CD4-positive, alpha-beta T cell treated with Interleukin-17A for 1 hour (primary cell): ENCODE results near the gene NAXE.
A peak's percentile ranks its signal among the peaks of the same experiment; 100 is the strongest.
"Not testable (repeated sequence)": the region's sequence is repeated elsewhere in the genome, so short reads cannot be mapped to it uniquely, and the experiment has no call there.

Experiments
- DNase-seq: peaks from one replicate; pipeline ENCODE4 v3.0.0-alpha.2; 2020

The NAXE gene

DNA sequence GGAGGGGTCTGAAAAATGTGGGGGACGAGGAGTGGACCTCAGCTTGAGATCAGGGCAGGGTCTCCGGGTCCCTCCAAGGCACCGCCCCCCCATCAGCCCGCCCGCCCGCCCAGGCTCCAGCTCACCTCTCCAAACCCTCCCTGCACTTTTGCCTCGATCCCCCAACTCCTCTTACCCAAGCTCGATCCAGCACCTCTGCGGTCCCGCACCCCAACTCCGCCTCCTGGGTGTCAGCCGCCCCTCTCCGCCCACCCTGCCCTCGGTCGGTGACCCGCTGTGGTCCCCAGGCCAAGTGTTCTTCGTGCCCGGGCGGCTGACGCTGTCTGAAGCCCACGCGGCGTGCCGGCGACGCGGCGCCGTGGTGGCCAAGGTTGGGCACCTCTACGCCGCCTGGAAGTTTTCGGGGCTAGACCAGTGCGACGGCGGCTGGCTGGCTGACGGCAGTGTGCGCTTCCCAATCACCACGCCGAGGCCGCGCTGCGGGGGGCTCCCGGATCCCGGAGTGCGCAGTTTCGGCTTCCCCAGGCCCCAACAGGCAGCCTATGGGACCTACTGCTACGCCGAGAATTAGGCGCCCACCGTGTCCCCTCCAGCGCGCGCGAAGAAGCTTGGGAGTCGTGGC lies 33.3 kb downstream of the NAXE start:
- no peak for DNase-seq

- DNase-seq: peak; percentile 64
Measured at GRCh38 chr1:156625436-156626078, 34.0 kb downstream of the NAXE start.

GRCh38 chr1:156626079-156626438 lies 34.5 kb downstream of the NAXE start:
- DNase-seq: no peak

DNA sequence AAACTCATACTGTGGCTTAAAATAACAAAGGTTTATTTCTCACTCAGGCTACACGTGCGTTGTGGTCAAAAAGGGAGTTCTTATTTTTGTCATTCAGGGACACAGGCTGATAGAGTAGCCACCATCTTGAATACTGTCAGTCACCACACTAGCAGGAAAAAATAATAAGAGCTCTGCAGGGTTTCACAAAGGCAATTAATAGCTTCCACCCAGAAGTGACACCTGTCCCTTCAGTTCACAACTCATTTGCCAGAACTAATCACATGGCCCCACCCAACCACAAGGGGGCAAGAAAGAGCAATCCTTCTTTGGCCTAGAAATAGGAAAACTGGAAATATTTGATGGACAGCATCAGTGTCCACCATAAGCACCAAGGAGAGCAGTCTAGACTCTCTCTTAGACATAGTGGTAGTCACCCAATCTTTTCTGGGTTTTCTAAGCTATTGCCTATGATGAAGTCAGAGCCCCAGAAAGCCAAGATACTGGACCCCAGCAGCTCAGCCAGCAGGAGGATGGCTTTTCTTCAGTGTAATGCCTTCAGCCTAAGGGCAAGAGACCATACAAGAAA lies 35.8 kb downstream of the NAXE start:
- DNase-seq: peak; percentile 56

GRCh38 chr1:156629823-156630449 lies 38.4 kb downstream of the NAXE start:
- no peak for DNase-seq

DNA sequence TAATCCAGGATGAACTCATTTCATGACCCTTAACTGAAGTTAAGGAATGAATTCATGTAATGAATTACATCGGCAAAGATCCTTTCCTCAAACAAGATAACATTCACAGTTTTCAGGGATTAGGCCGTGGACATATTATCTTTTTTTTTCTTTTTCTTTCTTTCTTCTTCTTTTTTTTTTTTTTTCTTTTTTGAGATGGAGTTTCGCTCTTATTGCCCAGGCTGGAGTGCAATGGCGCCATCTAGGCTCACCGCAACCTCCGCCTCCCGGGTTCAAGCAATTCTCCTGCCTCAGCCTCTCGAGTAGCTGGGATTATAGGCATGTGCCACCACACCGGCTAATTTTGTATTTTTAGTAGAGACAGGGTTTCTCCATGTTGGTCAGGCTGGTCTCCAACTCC lies 39.6 kb downstream of the NAXE start:
- not testable (repeated sequence) for DNase-seq

DNA sequence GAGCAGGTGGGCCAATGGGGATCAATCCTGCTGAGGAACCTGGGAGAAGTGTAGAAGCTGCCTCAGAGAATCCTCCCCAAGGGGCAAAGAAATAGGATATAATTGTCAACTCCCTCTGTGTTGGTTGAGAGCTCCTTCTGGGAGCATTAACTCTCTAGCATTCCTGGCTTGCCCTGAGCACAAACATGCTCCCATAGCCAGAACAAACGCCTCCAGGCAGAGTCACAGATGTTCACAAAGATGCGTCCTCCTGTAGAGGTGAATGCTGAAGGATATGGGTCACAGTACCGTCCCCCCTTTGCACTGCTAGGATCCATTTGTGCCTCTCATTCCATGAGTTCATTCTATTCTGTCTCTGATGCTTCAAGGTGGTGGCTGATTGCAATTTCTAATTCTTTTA lies 40.8 kb downstream of the NAXE start:
- no peak for DNase-seq

- no peak for DNase-seq
Measured at GRCh38 chr1:156638189-156638985, 46.8 kb downstream of the NAXE start.

GRCh38 chr1:156639601-156640101 lies 48.1 kb downstream of the NAXE start:
- DNase-seq: no peak

- DNase-seq: no peak
Measured at GRCh38 chr1:156640842-156641706, 49.5 kb downstream of the NAXE start.

DNA sequence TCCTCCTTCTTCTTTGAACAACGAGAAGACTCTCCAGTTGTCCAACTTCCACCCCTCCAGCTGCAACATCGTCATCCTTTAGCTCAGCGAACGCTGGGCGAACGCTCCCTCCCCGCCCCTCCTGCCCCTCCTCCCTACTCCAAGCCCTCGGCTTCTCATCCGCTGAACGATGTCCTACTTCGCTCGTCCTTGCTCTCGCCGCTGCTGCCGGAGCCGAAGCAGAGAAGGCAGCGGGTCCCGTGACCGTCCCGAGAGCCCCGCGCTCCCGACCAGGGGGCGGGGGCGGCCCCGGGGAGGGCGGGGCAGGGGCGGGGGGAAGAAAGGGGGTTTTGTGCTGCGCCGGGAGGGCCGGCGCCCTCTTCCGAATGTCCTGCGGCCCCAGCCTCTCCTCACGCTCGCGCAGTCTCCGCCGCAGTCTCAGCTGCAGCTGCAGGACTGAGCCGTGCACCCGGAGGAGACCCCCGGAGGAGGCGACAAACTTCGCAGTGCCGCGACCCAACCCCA lies 50.2 kb downstream of the NAXE start, which contains the start of gene BCAN:
BCAN (plus strand) TSS at position 357 of the 504 bp plus-strand sequence. CDS start 3,938 bp downstream, outside the sequence.
- peak; percentile 21 for DNase-seq

GRCh38 chr1:156642265-156643048 lies 50.9 kb downstream of the NAXE start:
- DNase-seq: no peak

GRCh38 chr1:156643049-156643777 lies 51.6 kb downstream of the NAXE start:
- DNase-seq: no peak

GRCh38 chr1:156643778-156644092 lies 52.2 kb downstream of the NAXE start:
- peak; percentile 12 for DNase-seq
